Activated B cell treated with CpG ODN at 0.5 μM for 24 hours (primary cell): ENCODE measurements around the gene SH3RF3. TPM values are rescaled to one million over a fixed set of nuclear protein-coding genes. Genes with fewer than 3 reads are reported as not detected.

Source experiments
- ATAC-seq: fragments of 200-7000 bp; cut with Tn5 transposase; one replicate; pipeline ENCODE4 v1.10.0; 2021; ENCODE audit warnings: low read depth, mild to moderate bottlenecking, moderate library complexity
- CTCF ChIA-PET: fragments of 350-600 bp; sonication (Branson Sonifier 250); formaldehyde crosslinking; loops from one replicate; lab custom pipeline; 2021; ENCODE audit warnings: antibody characterized with exemption; lab: Charles Lee
- POLR2A ChIA-PET: fragments of 350-600 bp; sonication (Branson Sonifier 250); formaldehyde crosslinking; loops from one replicate; lab custom pipeline; 2021; ENCODE audit warnings: antibody characterized with exemption; lab: Charles Lee
- DNase-seq: peaks from one replicate; pipeline ENCODE4 v3.0.0; 2022
- H3K27ac Mint-ChIP-seq: one replicate; pipeline ENCODE4 v1.8.0; 2020; ENCODE audit warnings: mixed read lengths
- H3K27me3 Mint-ChIP-seq: one replicate; pipeline ENCODE4 v1.8.0; 2021; ENCODE audit warnings: mixed read lengths
- H3K36me3 Mint-ChIP-seq: one replicate; pipeline ENCODE4 v1.8.0; 2021; ENCODE audit warnings: low read depth, mixed read lengths
- H3K4me1 Mint-ChIP-seq: one replicate; pipeline ENCODE4 v1.8.0; 2021; ENCODE audit warnings: mixed read lengths
- H3K4me3 Mint-ChIP-seq: one replicate; pipeline ENCODE4 v1.8.0; 2020; ENCODE audit warnings: mild to moderate bottlenecking, mixed read lengths
- H3K9me3 Mint-ChIP-seq: one replicate; pipeline ENCODE4 v1.8.0; 2020; ENCODE audit warnings: mixed read lengths
- CTCF ChIP-seq: fragments of 200-600 bp; IDR thresholded peaks from one replicate; pipeline ENCODE4 v1.8.0; 2022; ENCODE audit warnings: antibody characterized with exemption, mild to moderate bottlenecking
- intact Hi-C: fragments of 100-400 bp; cut with micrococcal nuclease; formaldehyde crosslinking; loops from one replicate; pipeline ENCODE4 v1.15.1; 2024
- total RNA-seq: library from RNA; stranded (reverse); gene quantifications from 2 replicates; pipeline ENCODE4 v1.2.3, GENCODE V29; 2022

The SH3RF3 gene
- total RNA-seq, 1 donor from 2014 or later = 0.09 TPM

GRCh38 chr2:109180786-109181185 lies 51.8 kb downstream of the SH3RF3 start:
- CTCF ChIA-PET = no interaction called here
- no peak for TF ChIP-seq CTCF
- H3K9me3 Mint-ChIP-seq = peaks cover 13% of the 10 kb centered on the region
- no peaks in the 10 kb centered on the region for H3K27me3 Mint-ChIP-seq
- H3K27ac Mint-ChIP-seq = no peak overlapping the region
- no peaks in the 10 kb centered on the region for H3K36me3 Mint-ChIP-seq
- H3K4me1 Mint-ChIP-seq = no peaks in the 10 kb centered on the region
- DNase-seq (no peak), ATAC-seq (no peak)
- POLR2A ChIA-PET = no interaction called here
- intact Hi-C loops = no loop called here
- no peak overlapping the region for H3K4me3 Mint-ChIP-seq

GRCh38 chr2:109182426-109182825 lies 53.4 kb downstream of the SH3RF3 start:
- H3K27me3 Mint-ChIP-seq = no peaks in the 10 kb centered on the region
- H3K4me1 Mint-ChIP-seq = no peaks in the 10 kb centered on the region
- CTCF ChIA-PET = no interaction called here
- DNase-seq (no peak), ATAC-seq (no peak)
- H3K36me3 Mint-ChIP-seq = no peaks in the 10 kb centered on the region
- intact Hi-C loops = no loop called here
- peaks cover 13% of the 10 kb centered on the region for H3K9me3 Mint-ChIP-seq
- H3K4me3 Mint-ChIP-seq = no peak overlapping the region
- TF ChIP-seq CTCF = no peak
- no peak overlapping the region for H3K27ac Mint-ChIP-seq
- POLR2A ChIA-PET = no interaction called here

GRCh38 chr2:109183871-109184270 lies 54.9 kb downstream of the SH3RF3 start:
- no peak overlapping the region for H3K27ac Mint-ChIP-seq
- H3K9me3 Mint-ChIP-seq = peaks cover 13% of the 10 kb centered on the region
- H3K4me1 Mint-ChIP-seq = no peaks in the 10 kb centered on the region
- TF ChIP-seq CTCF = no peak
- CTCF ChIA-PET = no interaction called here
- ATAC-seq (no peak), DNase-seq (no peak)
- intact Hi-C loops = no loop called here
- POLR2A ChIA-PET = no interaction called here
- no peaks in the 10 kb centered on the region for H3K36me3 Mint-ChIP-seq
- no peaks in the 10 kb centered on the region for H3K27me3 Mint-ChIP-seq
- H3K4me3 Mint-ChIP-seq = no peak overlapping the region

- CTCF ChIA-PET = no interaction called here
- intact Hi-C loops = no loop called here
- H3K4me3 Mint-ChIP-seq = no peak overlapping the region
- H3K27me3 Mint-ChIP-seq = peaks cover 1% of the 10 kb centered on the region
- TF ChIP-seq CTCF = no peak
- no peaks in the 10 kb centered on the region for H3K4me1 Mint-ChIP-seq
- no peak overlapping the region for H3K27ac Mint-ChIP-seq
- no peak for DNase-seq
- peaks cover 10% of the 10 kb centered on the region for H3K9me3 Mint-ChIP-seq
- POLR2A ChIA-PET = no interaction called here
- H3K36me3 Mint-ChIP-seq = no peaks in the 10 kb centered on the region
- no peak for ATAC-seq
These were observed 55.4 kb downstream of the SH3RF3 start for GRCh38 chr2:109184368-109184767.

GRCh38 chr2:109185338-109185737 lies 56.3 kb downstream of the SH3RF3 start:
- H3K4me1 Mint-ChIP-seq = no peaks in the 10 kb centered on the region
- ChIA-PET CTCF (no interaction called here), POLR2A (interaction anchor here (0.6 kb wide), 1 partner anchor 1900 kb away, joined by 6 read pairs; no protein-coding TSS in a partner anchor)
- H3K36me3 Mint-ChIP-seq = no peaks in the 10 kb centered on the region
- no peak for TF ChIP-seq CTCF
- intact Hi-C loops = no loop called here
- H3K27me3 Mint-ChIP-seq = peaks cover 1% of the 10 kb centered on the region
- ATAC-seq = no peak
- peaks cover 6% of the 10 kb centered on the region for H3K9me3 Mint-ChIP-seq
- no peak overlapping the region for H3K4me3 Mint-ChIP-seq
- DNase-seq = no peak
- no peak overlapping the region for H3K27ac Mint-ChIP-seq
